Panc1 (cell line): ENCODE results near the gene BAHCC1. TPM values are rescaled to one million over a fixed set of nuclear protein-coding genes. Genes with fewer than 3 reads are reported as not detected.

Experiments used
- ATAC-seq: fragments of 200-7000 bp; cut with Tn5 transposase; 2 replicates; pipeline ENCODE4 v1.9.1; 2020; ENCODE audit warnings: mild to moderate bottlenecking, moderate library complexity
- BruUV-seq: library from RNA; stranded (reverse); fragments of 400-500 nt; replicated peaks from 2 replicates; lab custom pipeline; 2021; lab: Mats Ljungman, UMichigan
- CTCF ChIA-PET: fragments of 300-600 bp; sonication (Branson Sonifier 250); formaldehyde crosslinking; loops from one replicate; lab custom pipeline; 2022; ENCODE audit warnings: antibody characterized with exemption; lab: Charles Lee
- POLR2A ChIA-PET: fragments of 300-600 bp; sonication (Branson Sonifier 250); formaldehyde crosslinking; loops from one replicate; lab custom pipeline; 2022; ENCODE audit warnings: antibody characterized with exemption; lab: Charles Lee
- DNase-seq: peaks from one replicate; pipeline ENCODE4 v3.0.0-alpha.2; 2010; ENCODE audit warnings: low read depth, low spot score
- H3K27ac ChIP-seq: 2 replicates; pipeline ENCODE4 v1.5.1; 2011; ENCODE audit warnings: mild to moderate bottlenecking, low read length, inconsistent platforms
- H3K27me3 ChIP-seq: fragments of 200-500 bp; sonication (Bioruptor generic); 2 replicates; pipeline ENCODE4 v1.6.0; 2014; ENCODE audit warnings: low read length, inconsistent platforms; ENCODE audit not compliant: control insufficient read depth, insufficient read depth
- H3K36me3 ChIP-seq: fragments of 200-500 bp; sonication (Bioruptor generic); 2 replicates; pipeline ENCODE4 v1.5.1; 2014; ENCODE audit warnings: inconsistent platforms, mild to moderate bottlenecking, low read length, moderate library complexity; ENCODE audit not compliant: control insufficient read depth, insufficient read depth
- H3K4me1 ChIP-seq: 2 replicates; pipeline ENCODE4 v1.5.1; 2011; ENCODE audit warnings: inconsistent platforms, mild to moderate bottlenecking, low read length, moderate library complexity; ENCODE audit not compliant: control insufficient read depth, insufficient read depth
- H3K4me3 ChIP-seq, 2 experiments: 2 replicates each; pipeline ENCODE4 v1.5.1; 2011 to 2012; ENCODE audit warnings: low read depth in 2 of 2, low read length in 2 of 2, mild to moderate bottlenecking in 2 of 2, inconsistent platforms in 1 of 2, moderate library complexity in 1 of 2
- H3K9me3 ChIP-seq: fragments of 200-500 bp; sonication (Bioruptor generic); 2 replicates; pipeline ENCODE4 v1.5.1; 2014; ENCODE audit warnings: low read depth, mild to moderate bottlenecking, inconsistent platforms, low read length, moderate library complexity; ENCODE audit not compliant: control insufficient read depth, insufficient read depth
- POLR2AphosphoS5 ChIP-seq: IDR thresholded peaks from 2 replicates; pipeline ENCODE4 v1.6.1; 2012; ENCODE audit warnings: mild to moderate bottlenecking, low read depth, low read length, moderate library complexity
- REST ChIP-seq, 2 experiments: IDR thresholded peaks; 2 replicates each; pipeline ENCODE4 v1.6.1; 2011 to 2012; ENCODE audit warnings: low read depth in 2 of 2, control low read depth in 1 of 2, low read length in 1 of 2, mild to moderate bottlenecking in 1 of 2, moderate library complexity in 1 of 2; ENCODE audit not compliant: insufficient read depth in 1 of 2
- SIN3A ChIP-seq: IDR thresholded peaks from 2 replicates; pipeline ENCODE4 v1.6.1; 2012; ENCODE audit warnings: low read depth, mild to moderate bottlenecking, low read length, moderate library complexity, borderline replicate concordance; ENCODE audit not compliant: insufficient read depth
- TCF7L2 ChIP-seq: IDR thresholded peaks from 2 replicates; pipeline ENCODE4 v1.6.1; 2011; ENCODE audit warnings: mild to moderate bottlenecking, low read depth, low read length, inconsistent platforms
- in situ Hi-C: cut with HindIII; loops from 2 replicates; pipeline ENCODE4 v1.10.0; 2016; ENCODE audit warnings: low sequenced_read_pairs, low pct_unique_long_range_greater_than_20kb
- intact Hi-C: fragments of 100-400 bp; cut with micrococcal nuclease; formaldehyde crosslinking; loops from one replicate; pipeline ENCODE4 v1.10.0; 2022; ENCODE audit not compliant: unreplicated experiment
- total RNA-seq: library from RNA; stranded (reverse); gene quantifications from one replicate; pipeline ENCODE4 v1.2.1, GENCODE V29; 2021; ENCODE audit not compliant: unreplicated experiment
- TF ChIP-seq, protein P1 (sequence below): fragments of 450-650 bp; IDR thresholded peaks from 2 replicates; pipeline ENCODE4 v1.5.1; 2017; ENCODE audit warnings: mild to moderate bottlenecking

Gene BAHCC1
- total RNA-seq, 1 experiment from 2014 or later, result 77.4 TPM

- BruUV-seq, result no TSS peak
- H3K9me3 ChIP-seq, result no peaks in the 10 kb centered on the region
- no peak overlapping the region for H3K27ac ChIP-seq
- no peak for TF ChIP-seq POLR2AphosphoS5
- TF ChIP-seq, protein P1, sequence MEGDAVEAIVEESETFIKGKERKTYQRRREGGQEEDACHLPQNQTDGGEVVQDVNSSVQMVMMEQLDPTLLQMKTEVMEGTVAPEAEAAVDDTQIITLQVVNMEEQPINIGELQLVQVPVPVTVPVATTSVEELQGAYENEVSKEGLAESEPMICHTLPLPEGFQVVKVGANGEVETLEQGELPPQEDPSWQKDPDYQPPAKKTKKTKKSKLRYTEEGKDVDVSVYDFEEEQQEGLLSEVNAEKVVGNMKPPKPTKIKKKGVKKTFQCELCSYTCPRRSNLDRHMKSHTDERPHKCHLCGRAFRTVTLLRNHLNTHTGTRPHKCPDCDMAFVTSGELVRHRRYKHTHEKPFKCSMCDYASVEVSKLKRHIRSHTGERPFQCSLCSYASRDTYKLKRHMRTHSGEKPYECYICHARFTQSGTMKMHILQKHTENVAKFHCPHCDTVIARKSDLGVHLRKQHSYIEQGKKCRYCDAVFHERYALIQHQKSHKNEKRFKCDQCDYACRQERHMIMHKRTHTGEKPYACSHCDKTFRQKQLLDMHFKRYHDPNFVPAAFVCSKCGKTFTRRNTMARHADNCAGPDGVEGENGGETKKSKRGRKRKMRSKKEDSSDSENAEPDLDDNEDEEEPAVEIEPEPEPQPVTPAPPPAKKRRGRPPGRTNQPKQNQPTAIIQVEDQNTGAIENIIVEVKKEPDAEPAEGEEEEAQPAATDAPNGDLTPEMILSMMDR, result no peak
- TF ChIP-seq SIN3A, result no peak
- no peak for TF ChIP-seq TCF7L2
- TF ChIP-seq REST (IDR thresholded peaks at IDR 0.05; ENCODE audit: insufficient read depth in 1 of 2, low read depth in 2 of 2, low read length in 1 of 2), result no peak
- in situ Hi-C loops, result no loop called here
- DNase-seq, result no peak
- peaks cover 7% of the 10 kb centered on the region for H3K4me1 ChIP-seq
- intact Hi-C loops, result no loop called here
- CTCF ChIA-PET, result no interaction called here
- no peak for ATAC-seq
- POLR2A ChIA-PET, result no interaction called here
- no peaks in the 10 kb centered on the region for H3K36me3 ChIP-seq
- no peak overlapping the region for H3K4me3 ChIP-seq
- no peaks in the 10 kb centered on the region for H3K27me3 ChIP-seq
These were observed 40.9 kb upstream of the BAHCC1 start for GRCh38 chr17:81354252-81354953.

DNA sequence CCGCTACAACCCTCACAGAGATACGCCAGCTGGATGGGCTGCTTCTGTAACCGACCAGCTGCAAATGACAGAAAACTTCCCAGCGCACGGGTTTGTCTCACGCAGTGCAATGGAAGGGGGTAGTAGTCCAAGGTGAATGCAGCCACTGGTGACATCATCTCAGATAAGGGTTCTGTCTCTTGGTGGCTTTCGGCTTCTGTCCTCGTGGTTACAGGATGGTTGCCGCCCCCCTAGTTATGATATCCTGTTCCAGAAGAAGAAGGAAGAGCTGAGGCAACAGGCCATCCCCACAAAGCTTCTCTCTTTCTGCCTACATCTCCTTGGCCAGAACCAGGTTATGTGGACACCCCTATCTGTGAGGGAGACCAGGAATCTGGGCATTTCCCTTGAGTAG is 40.3 kb upstream of the BAHCC1 start:
- BruUV-seq, result no TSS peak
- no peaks in the 10 kb centered on the region for H3K27me3 ChIP-seq
- no peaks in the 10 kb centered on the region for H3K36me3 ChIP-seq
- POLR2A ChIA-PET, result no interaction called here
- CTCF ChIA-PET, result no interaction called here
- no peak for TF ChIP-seq TCF7L2
- TF ChIP-seq SIN3A, result no peak
- TF ChIP-seq REST (IDR thresholded peaks at IDR 0.05; ENCODE audit: insufficient read depth in 1 of 2, low read depth in 2 of 2, low read length in 1 of 2), result no peak
- DNase-seq (no peak), ATAC-seq (no peak)
- H3K27ac ChIP-seq, result no peak overlapping the region
- H3K4me3 ChIP-seq, result no peak overlapping the region
- no peaks in the 10 kb centered on the region for H3K9me3 ChIP-seq
- intact Hi-C loops, result no loop called here
- in situ Hi-C loops, result no loop called here
- H3K4me1 ChIP-seq, result peaks cover 5% of the 10 kb centered on the region
